Stomach (tissue), 4 donors: ENCODE results near the gene CCDC186.

Source experiments
- EP300 ChIP-seq: sonication (generic); formaldehyde crosslinking; IDR thresholded peaks from one replicate; pipeline ENCODE4 v1.6.1; 2017; ENCODE audit warnings: antibody characterized with exemption
- POLR2A ChIP-seq, 4 donors: fragments of 450-650 bp; IDR thresholded peaks; one replicate each; pipeline ENCODE4 v1.6.1; 2016; ENCODE audit warnings: antibody characterized with exemption in 4 of 4, control low read depth in 2 of 4, mild to moderate bottlenecking in 1 of 4, moderate library complexity in 1 of 4
- TF ChIP-seq, protein P1 (sequence below), 7 experiments: fragments of 450-650 bp in 4 of 7; fragments of 200-600 bp in 3 of 7; sonication (generic) in 3 of 7; IDR thresholded peaks; one replicate each; pipeline ENCODE4 v1.5.1; 2016 to 2019; ENCODE audit warnings: antibody characterized with exemption in 7 of 7, control low read depth in 2 of 7, mild to moderate bottlenecking in 1 of 7

- TF ChIP-seq, protein P1, sequence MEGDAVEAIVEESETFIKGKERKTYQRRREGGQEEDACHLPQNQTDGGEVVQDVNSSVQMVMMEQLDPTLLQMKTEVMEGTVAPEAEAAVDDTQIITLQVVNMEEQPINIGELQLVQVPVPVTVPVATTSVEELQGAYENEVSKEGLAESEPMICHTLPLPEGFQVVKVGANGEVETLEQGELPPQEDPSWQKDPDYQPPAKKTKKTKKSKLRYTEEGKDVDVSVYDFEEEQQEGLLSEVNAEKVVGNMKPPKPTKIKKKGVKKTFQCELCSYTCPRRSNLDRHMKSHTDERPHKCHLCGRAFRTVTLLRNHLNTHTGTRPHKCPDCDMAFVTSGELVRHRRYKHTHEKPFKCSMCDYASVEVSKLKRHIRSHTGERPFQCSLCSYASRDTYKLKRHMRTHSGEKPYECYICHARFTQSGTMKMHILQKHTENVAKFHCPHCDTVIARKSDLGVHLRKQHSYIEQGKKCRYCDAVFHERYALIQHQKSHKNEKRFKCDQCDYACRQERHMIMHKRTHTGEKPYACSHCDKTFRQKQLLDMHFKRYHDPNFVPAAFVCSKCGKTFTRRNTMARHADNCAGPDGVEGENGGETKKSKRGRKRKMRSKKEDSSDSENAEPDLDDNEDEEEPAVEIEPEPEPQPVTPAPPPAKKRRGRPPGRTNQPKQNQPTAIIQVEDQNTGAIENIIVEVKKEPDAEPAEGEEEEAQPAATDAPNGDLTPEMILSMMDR (IDR thresholded peaks at IDR 0.05), result peak in 5 of 7 experiments; percentile 29 to 55 (median 48)
- TF ChIP-seq POLR2A (IDR thresholded peaks at IDR 0.05), result no peak
- no peak for TF ChIP-seq EP300
Measured at GRCh38 chr10:114103284-114103683, 70.7 kb downstream of the CCDC186 start.
